AG10803 (cell line): ENCODE data around the gene FOXR2.

Experiments
- DNase-seq: peaks from one replicate; pipeline ENCODE4 v3.0.0; 2010; ENCODE audit warnings: low read depth
- H3K4me3 ChIP-seq: 2 replicates; pipeline ENCODE4 v1.5.1; 2011; ENCODE audit warnings: mild to moderate bottlenecking, low read length, control low read depth
- CTCF ChIP-seq: conservative IDR thresholded peaks from 2 replicates; pipeline ENCODE4 v1.5.1; 2011; ENCODE audit warnings: mild to moderate bottlenecking, low read length, control low read depth, inconsistent platforms

FOXR2 gene

GRCh38 chrX:55668084-55668483, 44.9 kb downstream of the FOXR2 start:
- TF ChIP-seq CTCF: no peak
- no peak overlapping the region for H3K4me3 ChIP-seq
- no peak for DNase-seq
